Thoracic aorta (tissue), 2 donors: Measurements from ENCODE around the gene TTC21A. TPM values are rescaled to one million over a fixed set of nuclear protein-coding genes. Genes with fewer than 3 reads are reported as not detected.
"Not testable (repeated sequence)": the region's sequence is repeated elsewhere in the genome, so short reads cannot be mapped to it uniquely, and the experiment has no call there.

ENCODE experiments used
- ATAC-seq: fragments of 150-250 bp; one replicate; pipeline ENCODE4 v1.8.0; 2017; ENCODE audit warnings: low read depth; ENCODE audit not compliant: insufficient number of reproducible peaks, low FRiP score
- DNase-seq: peaks from one replicate; pipeline ENCODE4 v3.0.0-alpha.2; 2020; ENCODE audit warnings: low spot score
- H3K27ac ChIP-seq, 2 donors: fragments of 200-600 bp; sonication (generic); 1 replicate in 1 of 2; 2 replicates in 1 of 2; pipeline ENCODE4 v1.5.1; 2016; ENCODE audit warnings: mild to moderate bottlenecking in 2 of 2, moderate library complexity in 2 of 2
- H3K27me3 ChIP-seq: fragments of 200-600 bp; sonication (generic); replicated peaks from 2 replicates; pipeline ENCODE4 v1.6.0; 2016; ENCODE audit warnings: mild to moderate bottlenecking; ENCODE audit not compliant: insufficient read depth
- H3K36me3 ChIP-seq: fragments of 200-600 bp; sonication (generic); one replicate; pipeline ENCODE4 v1.5.1; 2016
- H3K4me1 ChIP-seq, 2 donors: fragments of 200-600 bp; sonication (generic); 1 replicate in 1 of 2; 2 replicates in 1 of 2; pipeline versions ENCODE4 v1.5.1 to v1.6.0; 2016; ENCODE audit warnings: low read depth in 2 of 2, mild to moderate bottlenecking in 1 of 2; ENCODE audit not compliant: control insufficient read depth in 1 of 2
- H3K4me3 ChIP-seq: fragments of 200-600 bp; sonication (generic); 2 replicates; pipeline ENCODE4 v1.5.1; 2016; ENCODE audit warnings: mild to moderate bottlenecking
- H3K9me3 ChIP-seq: fragments of 200-600 bp; sonication (generic); 2 replicates; pipeline ENCODE4 v1.5.1; 2016
- total RNA-seq, 2 donors: library from RNA; depleted of rRNA; stranded (reverse); fragments of >200 nt; gene quantifications; one replicate each; pipeline versions ENCODE4 v1.1.0 to v1.2.3, GENCODE V29; 2016
- TF ChIP-seq, protein P1 (sequence below): fragments of 200-600 bp; sonication (generic); IDR thresholded peaks from one replicate; pipeline ENCODE4 v1.5.1; 2019; ENCODE audit warnings: antibody characterized with exemption

Gene TTC21A
- total RNA-seq, 2 donors from 2014 or later: 3.0 to 14.9 TPM

DNA sequence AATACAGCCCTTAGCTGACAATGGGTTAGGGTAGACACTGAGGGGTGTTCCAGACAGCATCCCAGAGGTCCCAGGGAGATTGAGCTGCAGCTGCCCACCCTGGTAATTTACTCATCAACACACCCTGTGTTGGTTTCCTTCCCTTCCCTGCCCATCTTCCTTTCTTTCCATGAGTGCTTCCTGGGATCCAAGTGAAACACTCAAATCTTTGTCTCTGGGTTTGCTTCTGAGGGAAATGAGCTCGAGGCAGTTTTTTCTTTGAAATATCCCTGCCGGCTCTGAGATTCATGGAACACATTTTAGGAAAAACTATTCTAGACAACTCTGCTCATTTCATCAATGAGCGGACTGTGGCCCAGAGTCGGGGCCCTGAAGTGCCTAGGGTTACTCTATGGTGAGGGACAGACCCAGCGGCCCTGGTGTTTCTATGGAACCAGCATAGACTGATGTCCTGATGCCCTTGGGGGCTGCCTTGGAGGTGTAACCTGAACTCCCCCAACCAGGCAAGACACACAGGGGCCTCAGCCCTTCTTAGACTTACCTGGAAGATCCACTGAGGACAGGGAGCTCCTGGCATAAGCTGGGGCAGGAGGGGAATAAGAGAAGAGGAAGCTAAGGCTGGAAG is 60.8 kb downstream of the TTC21A start:
- DNase-seq (no peak), ATAC-seq (no peak)
- TF ChIP-seq, protein P1, sequence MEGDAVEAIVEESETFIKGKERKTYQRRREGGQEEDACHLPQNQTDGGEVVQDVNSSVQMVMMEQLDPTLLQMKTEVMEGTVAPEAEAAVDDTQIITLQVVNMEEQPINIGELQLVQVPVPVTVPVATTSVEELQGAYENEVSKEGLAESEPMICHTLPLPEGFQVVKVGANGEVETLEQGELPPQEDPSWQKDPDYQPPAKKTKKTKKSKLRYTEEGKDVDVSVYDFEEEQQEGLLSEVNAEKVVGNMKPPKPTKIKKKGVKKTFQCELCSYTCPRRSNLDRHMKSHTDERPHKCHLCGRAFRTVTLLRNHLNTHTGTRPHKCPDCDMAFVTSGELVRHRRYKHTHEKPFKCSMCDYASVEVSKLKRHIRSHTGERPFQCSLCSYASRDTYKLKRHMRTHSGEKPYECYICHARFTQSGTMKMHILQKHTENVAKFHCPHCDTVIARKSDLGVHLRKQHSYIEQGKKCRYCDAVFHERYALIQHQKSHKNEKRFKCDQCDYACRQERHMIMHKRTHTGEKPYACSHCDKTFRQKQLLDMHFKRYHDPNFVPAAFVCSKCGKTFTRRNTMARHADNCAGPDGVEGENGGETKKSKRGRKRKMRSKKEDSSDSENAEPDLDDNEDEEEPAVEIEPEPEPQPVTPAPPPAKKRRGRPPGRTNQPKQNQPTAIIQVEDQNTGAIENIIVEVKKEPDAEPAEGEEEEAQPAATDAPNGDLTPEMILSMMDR: no peak
- H3K4me3 ChIP-seq: no peak overlapping the region
- H3K9me3 ChIP-seq: no peaks in the 10 kb centered on the region
- no peaks in the 10 kb centered on the region for H3K4me1 ChIP-seq
- H3K27ac ChIP-seq: no peak overlapping the region
- H3K27me3 ChIP-seq: no peaks in the 10 kb centered on the region
- H3K36me3 ChIP-seq: no peaks in the 10 kb centered on the region

- Histone ChIP-seq H3K4me3 (no peak overlapping the region), H3K27me3 (no peaks in the 10 kb centered on the region), H3K9me3 (no peaks in the 10 kb centered on the region), H3K27ac (no peak overlapping the region), H3K36me3 (no peaks in the 10 kb centered on the region), H3K4me1 (no peaks in the 10 kb centered on the region)
- TF ChIP-seq, protein P1: no peak
- ATAC-seq (no peak), DNase-seq (no peak)
These were observed 62.2 kb downstream of the TTC21A start for GRCh38 chr3:39169712-39170111.

DNA sequence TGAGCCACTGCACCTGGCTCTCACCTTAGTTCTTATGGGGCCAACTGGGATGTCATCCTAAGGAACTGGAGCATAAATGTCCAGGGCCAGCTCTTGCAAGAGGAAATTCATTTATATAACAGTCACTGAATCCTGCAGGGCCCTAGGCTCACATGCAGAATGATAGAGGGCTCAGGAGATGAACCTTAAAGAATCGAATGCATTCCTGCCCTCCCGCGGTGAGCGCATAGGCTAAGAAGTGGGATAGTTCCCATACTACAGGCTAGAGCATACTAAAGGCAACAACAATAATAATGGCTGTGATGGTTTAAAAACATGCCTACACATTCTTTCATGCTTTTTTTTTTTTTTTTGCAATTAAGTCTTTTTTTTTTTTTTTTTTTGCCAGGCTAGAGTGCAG is 63.0 kb downstream of the TTC21A start:
- Histone ChIP-seq H3K36me3 (no peaks in the 10 kb centered on the region), H3K4me1 (no peaks in the 10 kb centered on the region), H3K4me3 (no peak overlapping the region), H3K27me3 (no peaks in the 10 kb centered on the region), H3K9me3 (no peaks in the 10 kb centered on the region), H3K27ac (no peak overlapping the region)
- DNase-seq (no peak), ATAC-seq (no peak)
- TF ChIP-seq, protein P1: no peak

GRCh38 chr3:39170877-39171276 is 63.4 kb downstream of the TTC21A start:
- not testable (repeated sequence) for DNase-seq, H3K27me3 ChIP-seq, ATAC-seq, H3K36me3 ChIP-seq, H3K4me3 ChIP-seq, H3K4me1 ChIP-seq, H3K27ac ChIP-seq, H3K9me3 ChIP-seq

GRCh38 chr3:39171860-39172259 is 64.4 kb downstream of the TTC21A start:
- no peaks in the 10 kb centered on the region for H3K9me3 ChIP-seq
- ATAC-seq: no peak
- peaks cover 0 to 4% of the 10 kb centered on the region in 2 donors for H3K4me1 ChIP-seq
- no peak for DNase-seq
- no peak overlapping the region for H3K27ac ChIP-seq
- TF ChIP-seq, protein P1: no peak
- H3K36me3 ChIP-seq: no peaks in the 10 kb centered on the region
- no peak overlapping the region for H3K4me3 ChIP-seq
- H3K27me3 ChIP-seq: no peaks in the 10 kb centered on the region
